Measurements from ENCODE around the gene REEP3. TPM values are rescaled to one million over a fixed set of nuclear protein-coding genes. Genes with fewer than 3 reads are reported as not detected.
A peak's percentile ranks its signal among the peaks of the same experiment; 100 is the strongest.

Gene REEP3
- total and polyA plus RNA-seq, 2 donors (not counting 1 experiment from before 2014, with no cell fraction given) = 67.5 to 86.6 TPM

DNA sequence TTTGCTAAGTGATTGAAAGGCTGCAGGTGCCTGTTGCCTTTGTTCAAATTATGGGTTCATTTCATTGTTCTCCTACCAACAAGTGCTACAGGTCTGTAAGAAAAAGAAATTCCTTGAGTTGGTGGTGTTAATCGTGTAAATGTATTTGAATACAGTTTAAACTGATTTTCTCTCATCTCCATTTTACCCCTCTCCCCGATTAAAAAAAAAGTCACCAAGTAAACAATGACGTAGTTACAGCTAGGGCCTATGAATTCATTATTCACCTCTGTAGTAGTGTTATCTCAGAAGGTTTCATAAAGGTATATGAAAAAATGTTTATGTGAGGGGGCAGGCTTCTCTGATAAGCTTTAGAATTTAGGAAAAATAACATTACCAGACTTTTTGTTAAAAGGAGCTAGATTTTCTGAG lies 1.1 kb downstream of the REEP3 start:
- TF ChIP-seq EZH2 (IDR thresholded peaks at IDR 0.05; ENCODE audit: low read length, missing control alignments) = no peak
- TF ChIP-seq, protein P1, sequence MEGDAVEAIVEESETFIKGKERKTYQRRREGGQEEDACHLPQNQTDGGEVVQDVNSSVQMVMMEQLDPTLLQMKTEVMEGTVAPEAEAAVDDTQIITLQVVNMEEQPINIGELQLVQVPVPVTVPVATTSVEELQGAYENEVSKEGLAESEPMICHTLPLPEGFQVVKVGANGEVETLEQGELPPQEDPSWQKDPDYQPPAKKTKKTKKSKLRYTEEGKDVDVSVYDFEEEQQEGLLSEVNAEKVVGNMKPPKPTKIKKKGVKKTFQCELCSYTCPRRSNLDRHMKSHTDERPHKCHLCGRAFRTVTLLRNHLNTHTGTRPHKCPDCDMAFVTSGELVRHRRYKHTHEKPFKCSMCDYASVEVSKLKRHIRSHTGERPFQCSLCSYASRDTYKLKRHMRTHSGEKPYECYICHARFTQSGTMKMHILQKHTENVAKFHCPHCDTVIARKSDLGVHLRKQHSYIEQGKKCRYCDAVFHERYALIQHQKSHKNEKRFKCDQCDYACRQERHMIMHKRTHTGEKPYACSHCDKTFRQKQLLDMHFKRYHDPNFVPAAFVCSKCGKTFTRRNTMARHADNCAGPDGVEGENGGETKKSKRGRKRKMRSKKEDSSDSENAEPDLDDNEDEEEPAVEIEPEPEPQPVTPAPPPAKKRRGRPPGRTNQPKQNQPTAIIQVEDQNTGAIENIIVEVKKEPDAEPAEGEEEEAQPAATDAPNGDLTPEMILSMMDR (conservative IDR thresholded peaks at IDR 0.05 in 1 of 2, IDR thresholded peaks at IDR 0.05 in 1 of 2; ENCODE audit: low read depth in 1 of 2, low read length in 2 of 2) = no peak
- peak; percentile 39 to 46 for DNase-seq (ENCODE audit: low read depth in 2 of 2)
- H3K4me3 ChIP-seq (replicated peaks in 1 of 4; ENCODE audit: control extremely low read depth in 1 of 4, insufficient read depth in 1 of 4, low read depth in 3 of 4, low read length in 4 of 4) = peak overlapping the region; percentile 77 to 95 (median 89)

DNA sequence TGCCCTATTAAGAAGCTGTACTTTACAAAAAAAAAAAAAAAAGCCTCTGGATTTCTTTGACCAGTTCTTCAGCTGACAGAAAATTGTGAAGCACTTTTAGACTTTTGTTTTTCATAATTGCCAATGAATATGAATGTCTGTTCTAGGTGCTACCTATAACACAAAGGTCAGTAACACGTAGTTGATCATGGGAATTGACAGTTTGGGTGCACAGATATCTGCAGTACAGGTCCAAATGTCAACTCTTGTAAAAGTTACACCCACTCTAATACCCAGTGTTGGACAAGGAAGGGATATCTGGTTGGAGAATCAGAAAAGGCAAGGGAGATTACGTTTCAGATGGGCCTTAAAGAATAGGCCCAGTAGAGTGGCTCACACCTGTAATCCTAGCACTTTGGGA lies 1.8 kb downstream of the REEP3 start:
- no peak for TF ChIP-seq EZH2 (IDR thresholded peaks at IDR 0.05; ENCODE audit: low read length, missing control alignments)
- TF ChIP-seq, protein P1 (conservative IDR thresholded peaks at IDR 0.05 in 1 of 2, IDR thresholded peaks at IDR 0.05 in 1 of 2; ENCODE audit: low read depth in 1 of 2, low read length in 2 of 2) = no peak
- H3K36me3 ChIP-seq (ENCODE audit: control insufficient read depth, insufficient read depth, low read length) = no peaks in the 10 kb centered on the region
- no peak overlapping the region for H3K9ac ChIP-seq (ENCODE audit: insufficient read depth, low read length)
- no peaks in the 10 kb centered on the region for H3K27me3 ChIP-seq (ENCODE audit: control insufficient read depth, insufficient read depth, low read length)
- peaks cover 84% of the 10 kb centered on the region for H3K79me2 ChIP-seq (ENCODE audit: control insufficient read depth, insufficient read depth, low read length)
- no peak for DNase-seq (ENCODE audit: low read depth in 2 of 2)
- H3K9me3 ChIP-seq (ENCODE audit: control insufficient read depth, insufficient read depth, low read depth, low read length) = no peaks in the 10 kb centered on the region
- H3K27ac ChIP-seq (ENCODE audit: insufficient read depth, low read length) = peak overlapping the region; percentile 92
- H2AFZ ChIP-seq (ENCODE audit: low read length) = no peak overlapping the region
- H3K4me1 ChIP-seq (ENCODE audit: control insufficient read depth, extremely low read depth, insufficient read depth, low read length) = no peaks in the 10 kb centered on the region
- no peaks in the 10 kb centered on the region for H4K20me1 ChIP-seq (ENCODE audit: control insufficient read depth, extremely low read depth, insufficient read depth, low read length)
- H3K4me3 ChIP-seq (replicated peaks in 1 of 4; ENCODE audit: control extremely low read depth in 1 of 4, insufficient read depth in 1 of 4, low read depth in 3 of 4, low read length in 4 of 4) = peak overlapping the region; percentile 77 to 95 (median 89)
- peak overlapping the region; percentile 87 for H3K4me2 ChIP-seq (ENCODE audit: extremely low read depth, insufficient read depth, low read length)

More for the DNA sequence above, 1.1 kb downstream of the REEP3 start:
- Histone ChIP-seq H3K27ac (ENCODE audit: insufficient read depth, low read length) (peak overlapping the region; percentile 92), H3K79me2 (ENCODE audit: control insufficient read depth, insufficient read depth, low read length) (peaks cover 86% of the 10 kb centered on the region), H2AFZ (ENCODE audit: low read length) (peak overlapping the region; percentile 52), H3K9me3 (ENCODE audit: control insufficient read depth, insufficient read depth, low read depth, low read length) (no peaks in the 10 kb centered on the region), H3K36me3 (ENCODE audit: control insufficient read depth, insufficient read depth, low read length) (no peaks in the 10 kb centered on the region), H4K20me1 (ENCODE audit: control insufficient read depth, extremely low read depth, insufficient read depth, low read length) (no peaks in the 10 kb centered on the region), H3K4me1 (ENCODE audit: control insufficient read depth, extremely low read depth, insufficient read depth, low read length) (no peaks in the 10 kb centered on the region), H3K4me2 (ENCODE audit: extremely low read depth, insufficient read depth, low read length) (peak overlapping the region; percentile 87), H3K27me3 (ENCODE audit: control insufficient read depth, insufficient read depth, low read length) (no peaks in the 10 kb centered on the region), H3K9ac (ENCODE audit: insufficient read depth, low read length) (peak overlapping the region; percentile 94)

DNA sequence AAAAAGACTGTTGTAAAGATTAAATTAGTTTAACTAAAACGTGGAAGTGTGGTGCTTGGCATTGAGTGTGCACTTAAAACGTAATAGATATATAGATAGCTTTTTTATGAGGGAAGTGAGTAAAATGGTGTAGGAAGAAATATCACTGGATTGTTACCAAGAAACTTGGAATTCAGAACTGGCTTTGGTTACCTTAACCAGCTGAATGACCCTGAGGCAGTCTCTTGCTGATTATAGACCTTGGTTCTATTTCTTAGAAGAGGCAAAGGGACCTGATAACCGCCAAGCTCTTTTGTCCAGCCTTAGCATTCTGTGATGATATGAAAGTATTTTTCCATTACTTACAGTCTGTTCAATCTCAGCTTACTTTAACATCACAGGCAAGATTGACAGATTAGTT lies 3.8 kb downstream of the REEP3 start:
- no peak overlapping the region for H2AFZ ChIP-seq (ENCODE audit: low read length)
- H3K9ac ChIP-seq (ENCODE audit: insufficient read depth, low read length) = no peak overlapping the region
- H3K79me2 ChIP-seq (ENCODE audit: control insufficient read depth, insufficient read depth, low read length) = peaks cover 75% of the 10 kb centered on the region
- no peaks in the 10 kb centered on the region for H4K20me1 ChIP-seq (ENCODE audit: control insufficient read depth, extremely low read depth, insufficient read depth, low read length)
- H3K4me3 ChIP-seq (replicated peaks in 1 of 4; ENCODE audit: control extremely low read depth in 1 of 4, insufficient read depth in 1 of 4, low read depth in 3 of 4, low read length in 4 of 4) = no peak overlapping the region
- TF ChIP-seq, protein P1 (conservative IDR thresholded peaks at IDR 0.05 in 1 of 2, IDR thresholded peaks at IDR 0.05 in 1 of 2; ENCODE audit: low read depth in 1 of 2, low read length in 2 of 2) = no peak
- no peak for TF ChIP-seq EZH2 (IDR thresholded peaks at IDR 0.05; ENCODE audit: low read length, missing control alignments)
- no peaks in the 10 kb centered on the region for H3K36me3 ChIP-seq (ENCODE audit: control insufficient read depth, insufficient read depth, low read length)
- no peaks in the 10 kb centered on the region for H3K9me3 ChIP-seq (ENCODE audit: control insufficient read depth, insufficient read depth, low read depth, low read length)
- H3K4me1 ChIP-seq (ENCODE audit: control insufficient read depth, extremely low read depth, insufficient read depth, low read length) = no peaks in the 10 kb centered on the region
- no peaks in the 10 kb centered on the region for H3K27me3 ChIP-seq (ENCODE audit: control insufficient read depth, insufficient read depth, low read length)
- no peak overlapping the region for H3K27ac ChIP-seq (ENCODE audit: insufficient read depth, low read length)
- DNase-seq (ENCODE audit: low read depth in 2 of 2) = no peak
- H3K4me2 ChIP-seq (ENCODE audit: extremely low read depth, insufficient read depth, low read length) = no peak overlapping the region

Data from fibroblast of lung (primary cell).